ENCODE results near the gene CD79A. TPM values are rescaled to one million over a fixed set of nuclear protein-coding genes. Genes with fewer than 3 reads are reported as not detected.

Gene CD79A
- total and polyA plus RNA-seq, 2 donors (not counting 1 experiment from before 2014, with no cell fraction given): 0.07 to 0.17 TPM

- Histone ChIP-seq H3K9me3 (ENCODE audit: control insufficient read depth, insufficient read depth, low read depth, low read length) (no peaks in the 10 kb centered on the region), H3K79me2 (ENCODE audit: control insufficient read depth, insufficient read depth, low read length) (no peaks in the 10 kb centered on the region), H3K9ac (ENCODE audit: insufficient read depth, low read length) (no peak overlapping the region), H3K27ac (ENCODE audit: insufficient read depth, low read length) (no peak overlapping the region), H3K27me3 (ENCODE audit: control insufficient read depth, insufficient read depth, low read length) (peaks cover 42% of the 10 kb centered on the region), H3K4me2 (ENCODE audit: extremely low read depth, insufficient read depth, low read length) (no peak overlapping the region), H3K4me1 (ENCODE audit: control insufficient read depth, extremely low read depth, insufficient read depth, low read length) (no peaks in the 10 kb centered on the region), H3K4me3 (replicated peaks in 1 of 4; ENCODE audit: control extremely low read depth in 1 of 4, insufficient read depth in 1 of 4, low read depth in 3 of 4, low read length in 4 of 4) (no peak overlapping the region), H2AFZ (ENCODE audit: low read length) (no peak overlapping the region), H3K36me3 (ENCODE audit: control insufficient read depth, insufficient read depth, low read length) (no peaks in the 10 kb centered on the region), H4K20me1 (ENCODE audit: control insufficient read depth, extremely low read depth, insufficient read depth, low read length) (no peaks in the 10 kb centered on the region)
- peak; percentile 80 for TF ChIP-seq EZH2 (IDR thresholded peaks at IDR 0.05; ENCODE audit: low read length, missing control alignments)
- no peak for TF ChIP-seq CTCF (conservative IDR thresholded peaks at IDR 0.05 in 1 of 2, IDR thresholded peaks at IDR 0.05 in 1 of 2; ENCODE audit: low read depth in 1 of 2, low read length in 2 of 2)
- no peak for DNase-seq (ENCODE audit: low read depth in 2 of 2)
Observed at GRCh38 chr19:41921577-41922576, 44.8 kb downstream of the CD79A start.

- Histone ChIP-seq H3K4me2 (ENCODE audit: extremely low read depth, insufficient read depth, low read length) (no peak overlapping the region), H2AFZ (ENCODE audit: low read length) (no peak overlapping the region), H3K27ac (ENCODE audit: insufficient read depth, low read length) (no peak overlapping the region), H3K9ac (ENCODE audit: insufficient read depth, low read length) (no peak overlapping the region), H3K4me1 (ENCODE audit: control insufficient read depth, extremely low read depth, insufficient read depth, low read length) (no peaks in the 10 kb centered on the region), H3K27me3 (ENCODE audit: control insufficient read depth, insufficient read depth, low read length) (peaks cover 46% of the 10 kb centered on the region), H3K79me2 (ENCODE audit: control insufficient read depth, insufficient read depth, low read length) (no peaks in the 10 kb centered on the region), H3K4me3 (replicated peaks in 1 of 4; ENCODE audit: control extremely low read depth in 1 of 4, insufficient read depth in 1 of 4, low read depth in 3 of 4, low read length in 4 of 4) (no peak overlapping the region), H4K20me1 (ENCODE audit: control insufficient read depth, extremely low read depth, insufficient read depth, low read length) (no peaks in the 10 kb centered on the region), H3K9me3 (ENCODE audit: control insufficient read depth, insufficient read depth, low read depth, low read length) (no peaks in the 10 kb centered on the region), H3K36me3 (ENCODE audit: control insufficient read depth, insufficient read depth, low read length) (no peaks in the 10 kb centered on the region)
- DNase-seq (ENCODE audit: low read depth in 2 of 2): no peak
- TF ChIP-seq EZH2 (IDR thresholded peaks at IDR 0.05; ENCODE audit: low read length, missing control alignments) (no peak), CTCF (conservative IDR thresholded peaks at IDR 0.05 in 1 of 2, IDR thresholded peaks at IDR 0.05 in 1 of 2; ENCODE audit: low read depth in 1 of 2, low read length in 2 of 2) (no peak)
Observed at GRCh38 chr19:41922585-41922984, 45.5 kb downstream of the CD79A start.

GRCh38 chr19:41923045-41923788 lies 46.1 kb downstream of the CD79A start:
- no peaks in the 10 kb centered on the region for H3K36me3 ChIP-seq (ENCODE audit: control insufficient read depth, insufficient read depth, low read length)
- DNase-seq (ENCODE audit: low read depth in 2 of 2): no peak
- no peaks in the 10 kb centered on the region for H4K20me1 ChIP-seq (ENCODE audit: control insufficient read depth, extremely low read depth, insufficient read depth, low read length)
- no peaks in the 10 kb centered on the region for H3K9me3 ChIP-seq (ENCODE audit: control insufficient read depth, insufficient read depth, low read depth, low read length)
- H3K4me2 ChIP-seq (ENCODE audit: extremely low read depth, insufficient read depth, low read length): no peak overlapping the region
- no peaks in the 10 kb centered on the region for H3K79me2 ChIP-seq (ENCODE audit: control insufficient read depth, insufficient read depth, low read length)
- no peaks in the 10 kb centered on the region for H3K4me1 ChIP-seq (ENCODE audit: control insufficient read depth, extremely low read depth, insufficient read depth, low read length)
- H2AFZ ChIP-seq (ENCODE audit: low read length): no peak overlapping the region
- H3K27me3 ChIP-seq (ENCODE audit: control insufficient read depth, insufficient read depth, low read length): peaks cover 42% of the 10 kb centered on the region
- TF ChIP-seq EZH2 (IDR thresholded peaks at IDR 0.05; ENCODE audit: low read length, missing control alignments) (peak; percentile 39), CTCF (conservative IDR thresholded peaks at IDR 0.05 in 1 of 2, IDR thresholded peaks at IDR 0.05 in 1 of 2; ENCODE audit: low read depth in 1 of 2, low read length in 2 of 2) (no peak)
- H3K4me3 ChIP-seq (replicated peaks in 1 of 4; ENCODE audit: control extremely low read depth in 1 of 4, insufficient read depth in 1 of 4, low read depth in 3 of 4, low read length in 4 of 4): no peak overlapping the region
- no peak overlapping the region for H3K27ac ChIP-seq (ENCODE audit: insufficient read depth, low read length)
- H3K9ac ChIP-seq (ENCODE audit: insufficient read depth, low read length): no peak overlapping the region
